HT-29 (cell line): ENCODE results near the gene CNTNAP5. TPM values are rescaled to one million over a fixed set of nuclear protein-coding genes. Genes with fewer than 3 reads are reported as not detected.
A peak's percentile ranks its signal among the peaks of the same experiment; 100 is the strongest.

Experiments
- DNase-seq: peaks from one replicate; pipeline ENCODE4 v3.0.0-alpha.2; 2015; ENCODE audit warnings: low spot score
- total RNA-seq: library from RNA; depleted of rRNA; stranded (reverse); fragments of >200 nt; shearing (Covaris generic); gene quantifications from 2 replicates; pipeline ENCODE4 v1.2.3, GENCODE V29; 2014

The CNTNAP5 gene
- total RNA-seq, 1 experiment from 2014 or later: not detected

GRCh38 chr2:124063596-124063995 lies 38.5 kb downstream of the CNTNAP5 start:
- no peak for DNase-seq

DNA sequence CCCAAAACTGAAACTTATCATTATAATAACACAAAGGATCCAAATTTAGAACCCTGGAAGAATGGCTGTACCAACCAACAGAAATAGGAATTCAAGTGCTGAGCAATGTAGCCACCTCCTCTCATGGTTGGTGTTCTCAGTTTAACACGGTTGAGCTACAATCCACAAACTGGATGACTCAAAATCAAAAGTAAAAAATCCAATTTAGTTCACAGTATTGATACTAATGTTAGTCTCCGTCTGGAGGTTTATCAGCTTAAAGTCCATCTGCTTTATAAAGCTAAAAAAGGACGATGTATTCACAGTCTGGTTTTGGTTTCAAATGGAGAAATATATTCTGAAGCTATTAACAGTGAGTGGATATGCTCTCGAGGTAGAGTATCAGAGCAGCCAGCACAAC lies 40.5 kb downstream of the CNTNAP5 start:
- no peak for DNase-seq

GRCh38 chr2:124066776-124067175 lies 41.7 kb downstream of the CNTNAP5 start:
- DNase-seq: no peak

- no peak for DNase-seq
Measured at GRCh38 chr2:124079045-124079444, 54.0 kb downstream of the CNTNAP5 start.

DNA sequence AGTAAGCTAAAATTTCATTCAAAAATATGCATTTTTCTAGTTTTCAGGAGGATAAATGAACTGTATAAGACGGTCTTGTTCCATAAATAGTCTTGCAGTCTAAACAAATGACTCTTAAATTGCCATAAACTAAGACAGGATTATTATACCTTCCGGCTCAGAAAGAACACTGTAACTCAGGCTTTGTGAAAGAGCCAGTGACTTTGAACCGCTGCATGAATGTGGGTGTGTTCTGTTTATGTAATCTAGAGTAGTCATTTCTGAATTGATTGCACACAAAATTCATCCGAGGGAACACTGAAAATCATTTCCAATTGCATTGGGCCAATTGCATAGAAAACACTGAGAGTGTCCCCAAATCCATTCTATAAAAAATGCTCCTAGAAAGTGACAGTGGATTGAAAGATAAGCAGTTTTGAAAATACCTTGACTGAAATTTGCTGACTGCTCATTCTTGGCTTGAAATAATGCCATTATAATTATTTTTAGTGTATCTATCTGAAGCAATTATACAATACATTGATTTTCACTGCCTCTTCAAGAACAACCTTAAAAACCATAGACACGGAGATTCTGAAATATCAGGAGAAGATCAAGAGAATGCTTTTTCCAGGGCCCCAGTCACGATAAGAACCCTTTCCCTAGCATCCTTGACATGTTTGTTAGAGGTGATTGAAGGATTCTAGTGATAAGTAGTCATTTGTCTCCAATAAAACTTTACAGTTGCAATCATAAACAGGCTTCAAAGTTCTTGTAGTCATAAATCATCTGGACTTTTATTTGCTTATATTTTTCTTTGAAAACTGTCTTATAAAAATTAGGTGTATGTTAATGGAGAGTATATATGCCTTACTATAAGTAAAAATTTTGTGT lies 55.4 kb downstream of the CNTNAP5 start:
- peak; percentile 54 for DNase-seq

DNA sequence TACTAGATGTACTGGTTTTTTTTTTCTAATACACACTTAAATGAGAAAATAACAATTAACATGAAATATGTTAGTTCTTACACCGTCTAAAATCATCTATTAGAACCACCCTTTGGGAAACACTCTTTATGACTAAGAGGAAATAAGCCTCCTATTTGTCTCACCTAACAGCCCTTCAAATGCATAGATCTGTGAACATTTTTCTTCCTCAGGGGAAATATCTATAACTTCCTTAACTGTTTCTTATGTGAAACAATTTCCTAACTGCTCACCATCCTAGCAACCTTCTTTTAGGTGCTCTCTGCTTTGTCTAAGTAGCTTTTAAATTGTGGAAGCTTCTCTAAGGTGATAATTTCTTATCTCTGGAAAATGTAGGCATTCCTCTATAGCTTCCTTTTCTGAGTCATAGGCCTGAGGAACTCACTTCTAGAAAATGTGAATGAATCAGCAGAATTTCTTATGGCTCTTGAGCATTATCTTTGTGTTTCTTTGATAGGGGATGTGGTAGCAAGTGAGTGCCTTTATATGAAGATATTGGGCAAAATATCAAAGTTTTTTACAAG lies 56.1 kb downstream of the CNTNAP5 start:
- DNase-seq: peak; percentile 67

DNA sequence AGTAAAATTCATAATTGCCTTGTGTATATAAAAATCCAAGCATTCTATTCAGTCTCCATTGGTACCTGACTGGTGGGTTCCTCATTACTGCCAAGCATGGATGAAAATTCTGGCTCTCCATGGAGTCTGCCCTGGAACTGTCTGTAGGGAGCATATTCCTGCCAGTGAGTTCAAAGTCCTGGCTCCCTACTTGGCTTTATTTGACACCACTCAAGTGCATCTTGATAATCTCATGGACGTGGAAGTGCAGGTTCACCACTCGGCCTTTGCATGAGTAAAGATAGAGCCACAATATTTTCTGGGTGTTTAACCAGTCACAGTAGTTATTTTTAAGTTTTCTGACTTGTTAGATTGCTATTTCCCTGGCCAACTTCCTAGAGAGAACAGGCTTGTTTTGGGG lies 63.5 kb downstream of the CNTNAP5 start:
- no peak for DNase-seq

DNA sequence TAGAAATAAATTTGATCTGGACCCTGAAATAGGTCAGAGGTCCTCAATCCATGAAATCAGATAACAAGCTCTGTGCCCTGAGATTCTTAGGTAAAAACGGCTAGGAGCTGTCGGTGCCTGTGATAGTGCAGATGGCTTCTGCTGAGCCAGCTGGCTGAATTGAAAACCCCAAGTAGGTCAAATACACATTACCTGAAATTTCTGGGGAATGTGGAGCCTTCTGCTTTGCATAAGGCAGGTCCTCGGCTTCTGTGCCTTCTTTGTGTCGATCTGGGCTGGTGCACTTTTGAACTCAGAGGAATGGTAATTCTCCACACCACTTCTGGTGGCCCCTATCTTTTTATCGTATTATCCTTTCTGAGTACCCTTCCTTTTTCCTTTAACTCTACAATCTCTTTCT lies 66.6 kb downstream of the CNTNAP5 start:
- no peak for DNase-seq

DNA sequence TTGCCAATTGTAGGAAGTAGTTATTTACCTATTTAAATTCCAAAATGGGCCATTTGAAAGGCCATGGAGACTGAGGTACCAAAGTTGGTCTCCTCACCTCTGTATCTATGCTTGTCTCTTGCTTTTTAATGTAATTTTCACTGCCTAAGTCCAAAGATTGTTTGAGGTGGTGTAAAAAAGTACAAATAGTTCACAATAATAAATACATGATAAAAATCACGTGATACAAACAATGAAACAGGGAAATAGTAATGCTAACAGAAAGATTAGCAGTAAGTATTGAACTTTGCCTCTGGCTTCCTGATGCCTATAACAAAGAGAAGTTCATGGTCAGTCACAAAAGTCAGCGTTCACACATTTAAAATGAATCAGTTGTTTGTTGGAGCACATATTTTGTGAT lies 67.6 kb downstream of the CNTNAP5 start:
- no peak for DNase-seq

- DNase-seq: no peak
Measured at GRCh38 chr2:124104914-124105313, 79.8 kb downstream of the CNTNAP5 start.

DNA sequence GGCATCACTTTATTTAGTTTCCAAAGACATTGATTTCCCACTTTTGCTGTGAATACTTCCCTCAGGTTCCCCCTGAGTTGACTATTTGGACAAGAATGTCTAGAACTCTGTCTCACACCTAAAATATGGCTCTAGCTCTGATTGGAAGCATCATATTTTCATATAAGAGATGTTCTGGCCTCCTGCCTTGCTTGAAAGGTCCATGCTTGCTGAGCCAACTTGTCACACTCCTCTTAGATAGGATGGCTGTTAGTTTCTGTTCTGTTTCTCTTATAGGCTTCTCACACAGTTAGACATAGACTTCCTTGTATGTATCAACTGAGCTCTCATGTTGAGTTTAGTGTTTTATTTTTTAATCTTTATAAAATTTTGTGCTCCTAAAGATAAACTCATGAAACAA lies 87.1 kb downstream of the CNTNAP5 start:
- DNase-seq: no peak

- no peak for DNase-seq
Measured at GRCh38 chr2:124112966-124113365, 87.9 kb downstream of the CNTNAP5 start.

- no peak for DNase-seq
Measured at GRCh38 chr2:124120246-124120645, 95.2 kb downstream of the CNTNAP5 start.

DNA sequence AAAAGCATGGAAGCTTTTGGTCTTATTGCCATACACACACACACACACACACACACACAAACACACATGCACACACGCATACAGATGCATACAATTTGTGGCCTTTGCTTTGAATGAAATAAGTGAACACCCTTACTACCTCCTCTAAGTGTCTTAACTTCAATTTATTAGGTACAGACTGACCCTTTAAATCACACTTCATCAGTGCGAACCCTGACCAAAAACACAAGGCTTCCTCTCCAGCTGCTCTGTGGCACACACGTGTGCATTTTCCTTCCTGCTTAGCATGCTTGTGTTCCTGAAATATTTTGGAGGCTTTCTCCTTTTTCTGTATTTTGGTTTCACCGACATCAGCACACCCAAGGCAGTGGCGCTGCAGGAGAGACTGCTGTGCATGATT lies 96.0 kb downstream of the CNTNAP5 start:
- no peak for DNase-seq

DNA sequence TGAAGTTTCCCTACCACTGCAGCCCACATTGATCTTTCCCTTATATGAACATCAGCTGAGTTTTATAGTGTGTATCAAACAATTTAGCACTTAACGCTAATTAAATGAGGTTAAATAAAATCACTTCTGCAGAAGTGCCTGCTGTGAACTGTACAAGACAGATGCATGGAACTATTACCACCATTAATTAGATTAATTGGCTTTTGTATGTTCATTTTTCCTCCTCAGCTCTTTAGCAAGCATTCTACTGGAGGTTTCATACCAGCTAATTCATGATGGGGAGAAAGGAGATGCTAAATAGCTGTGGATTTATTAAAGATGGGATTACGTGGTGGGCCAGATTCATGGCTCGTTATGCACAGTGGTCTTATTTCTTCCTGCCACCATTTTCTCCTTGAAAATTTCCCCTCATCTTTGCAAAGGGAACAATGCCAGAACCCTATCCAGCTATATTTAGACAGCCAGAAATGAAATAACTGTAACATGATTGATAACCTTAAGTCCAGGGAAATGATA lies 96.7 kb downstream of the CNTNAP5 start:
- no peak for DNase-seq

DNA sequence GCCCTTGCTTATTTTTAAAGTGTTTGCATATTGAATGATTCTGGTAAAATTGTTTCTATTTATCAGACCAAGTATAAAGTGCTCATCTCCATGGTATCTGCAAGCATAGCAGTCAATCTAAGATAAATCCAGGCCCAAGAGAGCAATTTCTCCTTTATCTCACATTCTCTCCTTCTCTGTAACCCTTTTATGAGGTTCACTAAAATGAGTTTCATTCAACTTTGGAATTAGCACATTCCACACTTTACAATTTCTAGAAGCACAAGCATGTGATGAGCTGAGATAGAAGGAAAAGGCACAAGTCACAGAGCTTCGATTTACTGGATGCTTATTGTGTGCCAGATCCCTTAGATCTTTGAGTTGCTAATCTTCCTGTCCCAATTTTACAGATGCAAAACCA lies 97.3 kb downstream of the CNTNAP5 start:
- DNase-seq: no peak

DNA sequence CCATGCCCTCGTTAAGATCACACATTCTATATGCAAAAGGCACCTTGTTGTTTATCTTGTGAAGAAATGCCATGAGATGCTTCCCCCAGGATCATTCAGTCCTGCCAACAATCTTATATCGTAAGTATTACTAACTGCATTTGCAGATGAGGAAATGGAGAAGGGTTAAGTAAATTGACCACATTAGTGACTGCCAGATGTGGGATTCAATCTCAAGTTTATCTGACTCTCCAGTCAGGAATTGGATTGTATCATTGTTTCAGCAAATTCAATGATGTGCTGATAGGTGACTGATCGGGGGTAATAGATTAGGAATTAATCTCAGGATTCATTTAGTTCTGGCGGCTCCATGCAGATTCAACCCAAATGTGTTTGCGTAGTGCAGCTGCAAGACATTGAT lies 106.2 kb downstream of the CNTNAP5 start:
- DNase-seq: no peak

DNA sequence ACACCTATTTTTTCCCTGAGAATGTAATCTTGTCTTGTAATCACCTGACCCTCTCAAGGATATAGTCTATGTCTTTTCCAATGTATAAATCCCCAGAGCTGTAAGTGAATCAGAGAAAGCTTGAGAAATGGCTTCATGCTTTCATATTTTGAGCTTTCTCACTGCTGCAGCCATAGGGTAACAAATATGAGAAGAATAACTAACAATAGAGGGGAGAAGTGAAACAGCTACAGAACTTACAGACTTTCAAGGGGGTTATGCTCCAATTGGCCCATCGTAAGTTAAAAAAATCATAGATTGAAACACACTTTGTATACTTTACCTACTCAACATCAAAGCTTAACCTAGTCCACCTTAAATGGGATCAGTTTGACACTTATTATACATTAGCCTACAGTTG lies 111.0 kb downstream of the CNTNAP5 start:
- DNase-seq: no peak

DNA sequence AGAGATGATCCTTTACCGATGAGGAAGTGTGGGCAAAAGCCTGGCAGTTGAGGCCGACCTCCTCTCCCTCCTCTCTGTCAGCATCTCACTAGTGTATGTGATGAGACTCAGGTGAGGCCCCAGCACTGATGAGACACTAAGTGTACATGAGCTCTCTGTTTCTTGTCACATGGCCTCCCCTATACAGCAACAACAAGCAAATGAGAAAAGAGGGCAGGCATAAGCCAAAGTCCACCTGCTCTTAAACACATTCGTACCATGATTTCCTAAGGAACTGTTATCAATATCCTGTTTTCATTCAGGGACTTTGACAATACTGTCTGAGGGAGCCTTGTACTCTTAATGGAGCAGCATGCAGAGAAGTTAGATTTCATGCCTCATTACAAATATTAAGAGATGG lies 113.0 kb downstream of the CNTNAP5 start:
- no peak for DNase-seq

GRCh38 chr2:124145982-124146381 lies 120.9 kb downstream of the CNTNAP5 start:
- DNase-seq: peak; percentile 43

DNA sequence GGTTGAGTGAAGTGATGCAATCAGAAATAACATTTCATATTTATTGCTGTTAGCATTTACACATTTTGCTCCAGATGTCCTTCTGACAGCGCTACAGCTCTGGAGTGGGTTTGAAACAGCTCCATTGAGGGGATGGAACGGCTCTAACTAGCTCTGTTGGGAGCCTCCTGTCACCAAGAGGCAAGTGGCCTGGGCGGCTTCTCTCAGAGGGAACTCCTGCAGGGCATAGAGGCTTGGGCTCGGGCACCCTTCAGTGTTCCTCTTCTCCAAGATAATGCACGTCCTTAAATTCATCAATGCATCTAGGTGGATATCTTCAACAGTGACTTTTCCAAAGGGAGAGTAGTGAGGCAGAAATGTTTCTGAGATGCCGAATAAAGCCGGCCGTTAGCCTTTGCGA lies 122.5 kb downstream of the CNTNAP5 start:
- no peak for DNase-seq

GRCh38 chr2:124149571-124149970 lies 124.5 kb downstream of the CNTNAP5 start:
- peak; percentile 52 for DNase-seq

DNA sequence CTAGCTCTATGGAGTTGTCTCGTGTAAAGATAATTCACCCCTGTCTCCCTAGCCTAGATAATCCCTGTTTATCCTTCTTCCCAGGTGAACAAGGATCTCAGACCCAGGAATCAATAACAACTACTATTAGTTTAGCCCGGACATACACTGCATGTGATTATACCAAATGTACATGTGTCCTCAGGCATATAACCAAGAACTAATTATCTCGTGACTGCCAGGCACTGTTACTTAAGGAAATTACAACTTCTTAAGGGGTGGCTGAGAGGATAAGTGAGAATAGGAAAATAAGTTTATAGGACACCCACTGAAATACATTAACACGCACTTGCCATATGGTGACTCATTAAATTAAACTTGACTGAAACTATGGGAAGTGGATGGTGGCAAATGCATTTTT lies 126.6 kb downstream of the CNTNAP5 start:
- no peak for DNase-seq
